HEK293T (cell line): ENCODE measurements around the gene JARID2.

Experiments
- ARNT ChIP-seq: fragments of 450-650 bp; IDR thresholded peaks from 2 replicates; pipeline ENCODE4 v1.6.1; 2017; ENCODE audit warnings: mild to moderate bottlenecking
- BHLHE40 ChIP-seq: fragments of 450-650 bp; IDR thresholded peaks from 2 replicates; pipeline ENCODE4 v1.6.1; 2016; ENCODE audit warnings: mild to moderate bottlenecking, moderate library complexity, borderline replicate concordance
- ELF4 ChIP-seq: fragments of 450-650 bp; IDR thresholded peaks from 2 replicates; pipeline ENCODE4 v1.6.1; 2017; ENCODE audit warnings: antibody characterized with exemption
- FOXK2 ChIP-seq: fragments of 450-650 bp; IDR thresholded peaks from 2 replicates; pipeline ENCODE4 v1.6.1; 2016; ENCODE audit warnings: mild to moderate bottlenecking
- FOXM1 ChIP-seq: fragments of 450-650 bp; IDR thresholded peaks from 2 replicates; pipeline ENCODE4 v1.6.1; 2017; ENCODE audit warnings: mild to moderate bottlenecking, borderline replicate concordance
- SP1 ChIP-seq: fragments of 450-650 bp; IDR thresholded peaks from 2 replicates; pipeline ENCODE4 v1.6.1; 2017
- SUZ12 ChIP-seq: fragments of 450-650 bp; IDR thresholded peaks from 2 replicates; pipeline ENCODE4 v1.6.1; 2016; ENCODE audit warnings: mild to moderate bottlenecking

GRCh38 chr6:15309611-15310283 is 63.9 kb downstream of the JARID2 start:
- TF ChIP-seq ELF4 (no peak), BHLHE40 (no peak), SP1 (no peak), ARNT (no peak), SUZ12 (no peak), FOXM1 (no peak), FOXK2 (no peak)
